Spleen (tissue), 11 donors: ENCODE data around the gene DTX3L. TPM values are rescaled to one million over a fixed set of nuclear protein-coding genes. Genes with fewer than 3 reads are reported as not detected.

Source experiments
- DNase-seq: peaks from one replicate; pipeline ENCODE4 v3.0.0-alpha.2; 2020
- H3K27ac ChIP-seq, 8 donors: fragments of 200-600 bp; sonication (generic) in 7 of 8; 1 replicate in 4 of 8; 2 replicates in 4 of 8; pipeline versions ENCODE4 v1.5.0 to v1.8.0; 2016 to 2021; ENCODE audit warnings: inconsistent platforms in 4 of 8, mild to moderate bottlenecking in 4 of 8, moderate library complexity in 1 of 8
- H3K27me3 ChIP-seq, 7 donors: fragments of 200-600 bp; sonication (generic) in 6 of 7; replicated peaks in 1 of 7; 1 replicate in 4 of 7; 2 replicates in 3 of 7; pipeline versions ENCODE4 v1.5.0 to v1.8.0; 2016 to 2021; ENCODE audit warnings: inconsistent platforms in 3 of 7, mild to moderate bottlenecking in 1 of 7
- H3K36me3 ChIP-seq, 6 donors: fragments of 200-600 bp; sonication (generic) in 5 of 6; 1 replicate in 4 of 6; 2 replicates in 2 of 6; pipeline versions ENCODE4 v1.5.0 to v1.8.0; 2016 to 2021; ENCODE audit warnings: inconsistent platforms in 2 of 6
- H3K4me1 ChIP-seq, 6 donors: fragments of 200-600 bp; sonication (generic) in 5 of 6; 1 replicate in 3 of 6; 2 replicates in 3 of 6; pipeline versions ENCODE4 v1.5.0 to v1.8.0; 2016 to 2021; ENCODE audit warnings: inconsistent platforms in 3 of 6
- H3K4me3 ChIP-seq, 8 donors: fragments of 200-600 bp; sonication (generic) in 7 of 8; 1 replicate in 4 of 8; 2 replicates in 4 of 8; pipeline versions ENCODE4 v1.5.0 to v1.8.0; 2016 to 2021; ENCODE audit warnings: inconsistent platforms in 4 of 8, mild to moderate bottlenecking in 4 of 8, moderate library complexity in 2 of 8
- H3K9me3 ChIP-seq, 8 donors: fragments of 200-600 bp; sonication (generic) in 7 of 8; 1 replicate in 4 of 8; 2 replicates in 4 of 8; pipeline versions ENCODE4 v1.5.0 to v1.8.0; 2016 to 2021; ENCODE audit warnings: inconsistent platforms in 4 of 8
- POLR2A ChIP-seq, 3 donors: fragments of 450-650 bp; IDR thresholded peaks; one replicate each; pipeline ENCODE4 v1.5.1; 2017; ENCODE audit warnings: antibody characterized with exemption in 3 of 3, mild to moderate bottlenecking in 1 of 3
- POLR2AphosphoS5 ChIP-seq, 3 donors: sonication (generic); formaldehyde crosslinking; IDR thresholded peaks; one replicate each; pipeline ENCODE4 v1.5.1; 2017; ENCODE audit warnings: antibody characterized with exemption in 3 of 3
- WGBS, 5 donors: extraction: QIAGEN DNeasy Blood & Tissue Kit in 3 of 5; methylation state at CpG; one replicate each; pipeline versions ENCODE4 v1.1.5 to v1.1.7; 2013 to 2018; 5-methylcytosine and 5-hydroxymethylcytosine counted together
- intact Hi-C: fragments of 100-400 bp; cut with DNase I; formaldehyde crosslinking; loops from one replicate; pipeline ENCODE4 v1.15.0; 2023; ENCODE audit warnings: low total_unique reads
- polyA plus RNA-seq, 3 donors: library from polyadenylated mRNA; stranded (reverse); fragments of 200-250 nt; gene quantifications; one replicate each; pipeline ENCODE4 v1.2.1, GENCODE V29; 2013
- total RNA-seq, 7 donors: library from RNA; depleted of rRNA in 3 of 7; stranded (reverse); fragments of >200 nt in 3 of 7; fragmentation: NEBNext Ultra II Directional in 4 of 7; extraction: Animal tissue kit (Norgen Biotek cat#: 25700) in 4 of 7; gene quantifications; one replicate each; pipeline versions ENCODE4 v1.1.0 to v1.2.1, GENCODE V29; 2016 to 2021
- TF ChIP-seq, protein P1 (sequence below), 11 experiments: fragments of 200-600 bp in 7 of 11; fragments of 450-650 bp in 4 of 11; sonication (generic) in 4 of 11; IDR thresholded peaks in 8 of 11; conservative IDR thresholded peaks in 3 of 11; 1 replicate in 7 of 11; 2 replicates in 4 of 11; pipeline versions ENCODE4 v1.4.0 to v1.8.0; 2016 to 2021; ENCODE audit warnings: antibody characterized with exemption in 11 of 11, inconsistent platforms in 4 of 11, mild to moderate bottlenecking in 1 of 11
- donor health status: healthy with polysubstance abuse.
- donor health status: DM: no; HTN: no; CAD: no; lungs with moderate emphysema.
- donor health status: DM: no; HTN: no; CAD: no.
- donor health status: Bipolar disorder and iron deficiency.
- donor health status: healthy.
- donor health status: DM: no; HTN: no; CAD: no.
- donor health status: DM: yes; HTN: yes; CAD: no.

DTX3L gene
- total and polyA plus RNA-seq, 10 donors, result 11.0 to 68.4 (median 63.3) TPM

DNA sequence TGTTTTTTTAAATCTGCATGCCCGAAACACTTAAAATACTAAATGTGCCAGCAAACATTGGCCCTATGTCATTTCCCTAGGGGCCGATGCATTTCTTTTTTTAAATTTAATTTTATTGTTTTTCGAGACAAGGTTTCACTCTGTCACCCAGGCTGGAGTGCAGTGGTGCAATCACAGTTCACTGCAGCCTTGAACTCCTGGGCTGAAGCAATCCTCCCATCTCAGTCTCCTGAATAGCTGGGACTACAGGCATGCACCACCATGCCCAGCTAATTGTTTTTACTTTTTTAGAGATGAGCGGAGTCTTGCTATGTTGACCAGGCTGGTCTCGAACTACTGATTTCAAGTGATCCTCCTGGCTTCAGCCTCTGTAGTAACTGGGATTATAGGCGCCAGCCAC, 5.5 kb upstream of the DTX3L start:
- peaks cover 19 to 77% (median 44%) of the 10 kb centered on the region in 6 donors for H3K4me1 ChIP-seq
- no peak for DNase-seq
- no peaks in the 10 kb centered on the region for H3K27me3 ChIP-seq
- TF ChIP-seq POLR2A (IDR thresholded peaks at IDR 0.05) (no peak), POLR2AphosphoS5 (IDR thresholded peaks at IDR 0.05) (no peak)
- TF ChIP-seq, protein P1, sequence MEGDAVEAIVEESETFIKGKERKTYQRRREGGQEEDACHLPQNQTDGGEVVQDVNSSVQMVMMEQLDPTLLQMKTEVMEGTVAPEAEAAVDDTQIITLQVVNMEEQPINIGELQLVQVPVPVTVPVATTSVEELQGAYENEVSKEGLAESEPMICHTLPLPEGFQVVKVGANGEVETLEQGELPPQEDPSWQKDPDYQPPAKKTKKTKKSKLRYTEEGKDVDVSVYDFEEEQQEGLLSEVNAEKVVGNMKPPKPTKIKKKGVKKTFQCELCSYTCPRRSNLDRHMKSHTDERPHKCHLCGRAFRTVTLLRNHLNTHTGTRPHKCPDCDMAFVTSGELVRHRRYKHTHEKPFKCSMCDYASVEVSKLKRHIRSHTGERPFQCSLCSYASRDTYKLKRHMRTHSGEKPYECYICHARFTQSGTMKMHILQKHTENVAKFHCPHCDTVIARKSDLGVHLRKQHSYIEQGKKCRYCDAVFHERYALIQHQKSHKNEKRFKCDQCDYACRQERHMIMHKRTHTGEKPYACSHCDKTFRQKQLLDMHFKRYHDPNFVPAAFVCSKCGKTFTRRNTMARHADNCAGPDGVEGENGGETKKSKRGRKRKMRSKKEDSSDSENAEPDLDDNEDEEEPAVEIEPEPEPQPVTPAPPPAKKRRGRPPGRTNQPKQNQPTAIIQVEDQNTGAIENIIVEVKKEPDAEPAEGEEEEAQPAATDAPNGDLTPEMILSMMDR (IDR thresholded peaks at IDR 0.05 in 8 of 11, conservative IDR thresholded peaks at IDR 0.05 in 3 of 11), result no peak
- WGBS, 5 donors, result 86 to 95% (median 89%) methylated on average over 6 of the region's 6 CpGs
- intact Hi-C loops, result no loop called here
- no peak overlapping the region for H3K27ac ChIP-seq
- peaks cover 0 to 73% (median 59%) of the 10 kb centered on the region in 6 donors for H3K36me3 ChIP-seq
- H3K4me3 ChIP-seq, result no peak overlapping the region
- no peaks in the 10 kb centered on the region for H3K9me3 ChIP-seq

GRCh38 chr3:122559906-122560305, 4.2 kb upstream of the DTX3L start:
- TF ChIP-seq POLR2A (IDR thresholded peaks at IDR 0.05) (no peak), POLR2AphosphoS5 (IDR thresholded peaks at IDR 0.05) (no peak)
- TF ChIP-seq, protein P1 (IDR thresholded peaks at IDR 0.05 in 8 of 11, conservative IDR thresholded peaks at IDR 0.05 in 3 of 11), result no peak
- Histone ChIP-seq H3K4me1 (peaks cover 19 to 72% (median 45%) of the 10 kb centered on the region in 6 donors), H3K27ac (peak overlapping the region in 2 of 8 donors; percentile 12 to 98), H3K27me3 (no peaks in the 10 kb centered on the region), H3K36me3 (peaks cover 0 to 60% (median 46%) of the 10 kb centered on the region in 6 donors), H3K9me3 (no peaks in the 10 kb centered on the region), H3K4me3 (no peak overlapping the region)
- intact Hi-C loops, result no loop called here
- 57 to 63% (median 60%) methylated on average over 3 of the region's 3 CpGs for WGBS, 5 donors
- no peak for DNase-seq

DNA sequence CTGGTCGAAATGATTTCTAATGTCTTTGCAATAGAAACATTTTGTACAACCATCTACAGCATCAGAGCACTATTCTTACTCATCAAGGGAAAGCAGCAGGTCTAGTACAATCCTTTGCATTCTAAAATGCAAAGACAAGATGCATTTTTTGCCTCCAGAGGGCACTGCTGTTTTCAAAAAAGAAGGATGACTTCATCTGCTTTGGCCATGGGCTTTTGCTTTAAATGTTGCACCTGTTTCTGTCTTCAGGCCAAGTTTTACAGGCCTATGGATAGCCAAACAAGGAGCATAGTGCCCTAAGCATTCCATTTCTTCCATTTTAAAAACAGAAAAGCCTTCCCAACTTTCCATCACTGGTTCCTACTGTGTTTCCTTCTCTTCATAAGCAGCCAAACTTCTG, 3.5 kb upstream of the DTX3L start:
- peaks cover 27 to 72% (median 52%) of the 10 kb centered on the region in 6 donors for H3K4me1 ChIP-seq
- H3K9me3 ChIP-seq, result no peaks in the 10 kb centered on the region
- H3K36me3 ChIP-seq, result peaks cover 0 to 54% (median 39%) of the 10 kb centered on the region in 6 donors
- H3K4me3 ChIP-seq, result no peak overlapping the region
- 78 to 100% (median 92%) methylated on average over 1 of the region's 1 CpG for WGBS, 5 donors
- H3K27ac ChIP-seq, result peak overlapping the region in 6 of 8 donors; percentile 33 to 98 (median 42)
- H3K27me3 ChIP-seq, result no peaks in the 10 kb centered on the region
- intact Hi-C loops, result no loop called here
- DNase-seq, result no peak
- TF ChIP-seq, protein P1 (IDR thresholded peaks at IDR 0.05 in 8 of 11, conservative IDR thresholded peaks at IDR 0.05 in 3 of 11), result peak in 10 of 11 experiments; percentile 34 to 82 (median 70)
- no peak for TF ChIP-seq POLR2A (IDR thresholded peaks at IDR 0.05)

DNA sequence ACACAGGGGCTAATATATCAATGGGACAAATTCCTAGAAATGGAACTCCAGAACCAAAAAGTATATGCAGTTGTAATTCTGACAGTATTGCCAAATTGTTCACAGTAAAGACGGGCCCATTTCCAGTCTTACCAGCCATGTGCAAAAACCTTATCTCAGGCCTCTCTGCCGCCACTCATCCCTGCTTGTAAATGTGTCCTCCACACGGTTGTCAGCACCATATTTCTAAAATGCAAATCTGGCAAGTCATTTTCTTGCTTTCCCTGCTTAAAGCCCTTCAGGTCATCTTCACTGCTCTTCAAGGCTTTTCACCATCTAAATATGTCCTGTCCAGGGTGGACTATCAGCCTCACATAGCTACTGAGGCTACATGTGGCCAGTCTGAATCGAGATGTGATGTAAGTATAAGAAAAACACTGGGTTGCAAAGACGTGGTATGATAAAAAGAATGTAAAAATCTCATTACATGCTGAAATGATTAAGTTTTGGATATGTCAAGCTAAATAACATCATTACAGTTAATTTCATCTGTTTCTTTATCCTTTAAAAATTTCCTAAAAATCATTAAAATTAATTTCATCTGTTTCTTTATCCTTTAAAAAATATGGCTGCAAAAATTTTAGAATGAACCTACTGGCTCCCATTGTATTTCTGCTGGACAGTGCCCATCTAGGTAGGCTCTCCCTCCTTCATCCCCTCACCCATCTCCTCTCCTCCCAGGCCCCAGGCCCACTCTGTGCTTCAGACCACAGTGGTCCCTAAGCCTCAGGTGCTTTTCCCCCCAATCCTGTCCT, 1.0 kb upstream of the DTX3L start:
- peak overlapping the region; percentile 60 to 95 (median 82) for H3K4me3 ChIP-seq
- 31 to 49% (median 41%) methylated on average over 5 of the region's 5 CpGs for WGBS, 5 donors
- H3K36me3 ChIP-seq, result peaks cover 0 to 54% (median 34%) of the 10 kb centered on the region in 6 donors
- no peak for DNase-seq
- H3K4me1 ChIP-seq, result peaks cover 37 to 83% (median 75%) of the 10 kb centered on the region in 6 donors
- intact Hi-C loops, result loop anchor here (2.0 kb wide), 1 partner anchor 116 kb away; no protein-coding TSS in a partner anchor
- H3K9me3 ChIP-seq, result no peaks in the 10 kb centered on the region
- TF ChIP-seq POLR2AphosphoS5 (IDR thresholded peaks at IDR 0.05), result no peak
- TF ChIP-seq POLR2A (IDR thresholded peaks at IDR 0.05), result no peak
- TF ChIP-seq, protein P1 (IDR thresholded peaks at IDR 0.05 in 8 of 11, conservative IDR thresholded peaks at IDR 0.05 in 3 of 11), result no peak
- H3K27ac ChIP-seq, result peak overlapping the region; percentile 94 to 99 (median 97)
- no peaks in the 10 kb centered on the region for H3K27me3 ChIP-seq
